ENCODE measurements around the gene ARHGAP23. TPM values are rescaled to one million over a fixed set of nuclear protein-coding genes. Genes with fewer than 3 reads are reported as not detected.

The ARHGAP23 gene
- total and polyA plus RNA-seq, 8 donors, result 27.7 to 51.0 (median 39.7) TPM

DNA sequence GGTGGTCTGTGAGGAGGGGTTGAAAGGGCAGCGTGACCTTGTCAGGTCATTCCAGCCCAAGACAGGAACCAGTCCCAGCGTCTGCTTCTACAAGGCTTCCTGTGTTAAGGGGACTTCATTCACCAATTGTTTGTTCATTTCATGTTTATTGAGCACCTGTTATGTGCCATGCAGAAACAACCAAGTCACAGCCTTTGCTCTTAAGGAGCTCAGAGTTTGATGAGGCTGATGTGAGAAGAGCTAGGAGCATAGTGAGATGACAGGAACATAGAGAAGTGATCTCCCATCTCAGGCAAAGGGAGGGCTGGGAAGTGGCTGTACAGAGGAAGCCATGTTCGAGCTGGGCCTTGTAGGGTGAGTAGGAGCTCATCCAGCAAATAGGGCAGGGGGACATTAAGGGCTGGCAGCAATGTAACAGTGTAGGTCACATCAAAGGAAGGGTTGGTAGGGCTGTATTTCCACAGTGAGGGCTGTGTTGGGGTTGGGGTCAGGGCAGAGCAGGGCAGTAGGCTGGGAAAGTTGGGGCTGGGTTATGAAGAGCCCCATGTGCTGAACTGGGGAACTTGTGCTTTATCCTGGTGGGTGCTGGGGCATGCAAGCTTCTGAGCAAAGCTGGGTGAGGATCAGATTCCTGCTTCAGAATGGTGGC, 79.8 kb downstream of the ARHGAP23 start:
- intact Hi-C loops (cut with DNase I), result no loop called here
- Histone ChIP-seq H3K9me3 (no peaks in the 10 kb centered on the region), H3K4me3 (no peak overlapping the region), H3K4me1 (peaks cover 0 to 12% of the 10 kb centered on the region in 2 donors), H3K27ac (no peak overlapping the region), H3K36me3 (peaks cover 0 to 42% of the 10 kb centered on the region in 2 donors), H3K27me3 (peaks cover 0 to 36% of the 10 kb centered on the region in 2 donors)
- TF ChIP-seq, protein P1, sequence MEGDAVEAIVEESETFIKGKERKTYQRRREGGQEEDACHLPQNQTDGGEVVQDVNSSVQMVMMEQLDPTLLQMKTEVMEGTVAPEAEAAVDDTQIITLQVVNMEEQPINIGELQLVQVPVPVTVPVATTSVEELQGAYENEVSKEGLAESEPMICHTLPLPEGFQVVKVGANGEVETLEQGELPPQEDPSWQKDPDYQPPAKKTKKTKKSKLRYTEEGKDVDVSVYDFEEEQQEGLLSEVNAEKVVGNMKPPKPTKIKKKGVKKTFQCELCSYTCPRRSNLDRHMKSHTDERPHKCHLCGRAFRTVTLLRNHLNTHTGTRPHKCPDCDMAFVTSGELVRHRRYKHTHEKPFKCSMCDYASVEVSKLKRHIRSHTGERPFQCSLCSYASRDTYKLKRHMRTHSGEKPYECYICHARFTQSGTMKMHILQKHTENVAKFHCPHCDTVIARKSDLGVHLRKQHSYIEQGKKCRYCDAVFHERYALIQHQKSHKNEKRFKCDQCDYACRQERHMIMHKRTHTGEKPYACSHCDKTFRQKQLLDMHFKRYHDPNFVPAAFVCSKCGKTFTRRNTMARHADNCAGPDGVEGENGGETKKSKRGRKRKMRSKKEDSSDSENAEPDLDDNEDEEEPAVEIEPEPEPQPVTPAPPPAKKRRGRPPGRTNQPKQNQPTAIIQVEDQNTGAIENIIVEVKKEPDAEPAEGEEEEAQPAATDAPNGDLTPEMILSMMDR (IDR thresholded peaks at IDR 0.05), result no peak
- ATAC-seq, result no peak
- DNase-seq, result no peak

DNA sequence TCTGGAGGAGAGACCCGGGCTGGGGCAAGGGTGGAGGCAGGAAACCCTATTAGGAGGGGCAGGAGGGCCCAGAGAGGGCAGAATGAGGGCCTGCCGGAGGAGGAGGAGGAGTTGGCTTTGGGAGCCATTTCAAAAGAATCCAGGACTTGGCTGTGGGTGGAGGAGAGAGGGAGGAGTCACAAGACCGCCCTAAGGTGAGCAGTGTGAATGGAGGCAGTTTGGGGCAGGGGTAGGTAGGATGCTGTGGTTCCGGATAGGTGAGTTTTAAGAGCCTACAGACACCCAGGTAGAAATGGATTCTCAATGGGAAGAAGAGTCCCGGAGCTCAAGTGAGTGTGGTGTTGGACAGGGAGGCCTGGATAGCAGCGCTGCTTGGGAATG, 80.3 kb downstream of the ARHGAP23 start:
- H3K27ac ChIP-seq, result no peak overlapping the region
- no peak for ATAC-seq
- H3K4me3 ChIP-seq, result no peak overlapping the region
- no peaks in the 10 kb centered on the region for H3K9me3 ChIP-seq
- peaks cover 0 to 36% of the 10 kb centered on the region in 2 donors for H3K27me3 ChIP-seq
- TF ChIP-seq, protein P1 (IDR thresholded peaks at IDR 0.05), result no peak
- peaks cover 0 to 12% of the 10 kb centered on the region in 2 donors for H3K4me1 ChIP-seq
- peak in 1 of 4 donors; percentile 38 for DNase-seq
- intact Hi-C loops (cut with DNase I), result no loop called here
- H3K36me3 ChIP-seq, result peaks cover 0 to 37% of the 10 kb centered on the region in 2 donors

DNA sequence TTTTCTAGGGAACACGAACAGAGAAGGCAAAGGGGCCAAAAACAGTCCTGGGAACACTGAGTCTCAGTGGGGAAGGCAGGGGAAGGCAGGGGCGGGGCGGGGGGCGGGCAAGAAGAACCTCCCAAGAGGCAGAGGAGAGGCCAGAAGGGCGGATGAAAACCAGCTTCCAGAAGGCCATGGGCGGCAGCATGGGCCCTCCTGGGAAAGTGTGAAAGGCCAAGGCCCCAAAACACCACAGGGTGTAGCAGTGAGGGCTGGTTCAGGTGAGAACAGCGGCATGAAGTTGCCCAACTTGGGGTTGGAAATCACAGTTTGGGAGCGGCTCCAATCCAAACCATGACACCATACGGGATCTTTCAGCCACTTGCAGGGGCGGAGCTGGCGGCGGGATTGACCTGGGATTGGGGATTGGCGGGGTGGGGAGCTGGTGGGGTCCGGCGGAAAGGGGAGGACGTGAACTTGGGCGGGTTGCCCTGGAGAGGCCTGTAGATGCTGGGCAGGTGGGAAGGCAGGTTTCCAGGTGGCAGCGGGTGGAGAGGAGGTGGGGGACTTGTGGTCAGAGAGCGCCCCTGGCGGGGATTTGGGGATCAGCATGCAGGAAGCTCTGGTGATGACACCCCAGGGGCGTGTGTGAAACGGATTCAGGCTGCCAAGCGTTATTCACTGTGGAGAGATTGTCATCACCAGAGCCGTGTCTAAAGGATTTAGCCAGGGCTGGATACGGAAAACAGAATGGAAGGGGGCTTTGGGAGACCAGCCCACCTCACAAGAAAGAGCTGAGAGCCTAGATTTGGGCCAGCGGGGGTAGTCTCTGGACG, 80.9 kb downstream of the ARHGAP23 start:
- intact Hi-C loops (cut with DNase I), result no loop called here
- H3K27ac ChIP-seq, result no peak overlapping the region
- peak; percentile 68 for ATAC-seq
- peaks cover 0 to 36% of the 10 kb centered on the region in 2 donors for H3K27me3 ChIP-seq
- peak; percentile 62 to 89 (median 77) for DNase-seq
- H3K9me3 ChIP-seq, result no peaks in the 10 kb centered on the region
- TF ChIP-seq, protein P1 (IDR thresholded peaks at IDR 0.05), result peak; percentile 33 to 54
- H3K4me3 ChIP-seq, result no peak overlapping the region
- H3K36me3 ChIP-seq, result peaks cover 0 to 33% of the 10 kb centered on the region in 2 donors
- H3K4me1 ChIP-seq, result peaks cover 0 to 12% of the 10 kb centered on the region in 2 donors

DNA sequence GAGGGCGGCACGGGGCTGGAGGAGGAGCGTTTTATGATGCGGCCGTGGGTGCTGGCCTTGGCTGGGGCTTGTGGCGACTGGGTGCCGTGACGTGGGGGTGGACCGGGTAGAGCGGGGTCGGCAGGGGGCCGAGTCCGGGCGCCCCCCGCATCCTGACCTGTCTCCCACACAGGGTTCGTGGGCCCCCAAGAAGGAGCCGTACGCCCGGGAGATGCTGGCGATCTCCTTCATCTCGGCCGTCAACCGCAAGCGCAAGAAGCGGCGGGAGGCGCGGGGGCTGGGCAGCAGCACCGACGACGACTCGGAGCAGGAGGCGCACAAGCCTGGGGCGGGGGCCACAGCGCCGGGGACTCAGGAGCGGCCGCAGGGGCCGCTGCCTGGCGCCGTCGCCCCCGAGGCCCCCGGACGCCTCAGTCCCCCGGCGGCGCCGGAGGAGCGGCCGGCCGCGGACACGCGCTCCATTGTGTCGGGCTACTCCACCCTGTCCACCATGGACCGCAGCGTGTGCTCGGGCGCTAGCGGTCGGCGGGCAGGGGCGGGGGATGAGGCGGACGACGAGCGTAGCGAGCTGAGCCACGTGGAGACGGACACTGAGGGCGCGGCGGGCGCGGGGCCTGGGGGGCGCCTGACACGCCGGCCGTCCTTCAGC, 81.6 kb downstream of the ARHGAP23 start:
- ATAC-seq, result peak; percentile 5
- intact Hi-C loops (cut with DNase I), result no loop called here

More for the DNA sequence above, 81.6 kb downstream of the ARHGAP23 start:
- Histone ChIP-seq H3K27ac (no peak overlapping the region), H3K36me3 (peaks cover 0 to 26% of the 10 kb centered on the region in 2 donors), H3K9me3 (no peaks in the 10 kb centered on the region), H3K4me3 (no peak overlapping the region), H3K4me1 (peaks cover 0 to 12% of the 10 kb centered on the region in 2 donors), H3K27me3 (peaks cover 0 to 36% of the 10 kb centered on the region in 2 donors)
- peak in 2 of 4 donors; percentile 23 to 72 for DNase-seq
- TF ChIP-seq, protein P1 (IDR thresholded peaks at IDR 0.05), result no peak
